GM18517 (cell line): ENCODE data around the gene ATE1.
"Not testable (repeated sequence)": the region's sequence is repeated elsewhere in the genome, so short reads cannot be mapped to it uniquely, and the experiment has no call there.

Source experiments
- ATAC-seq: cut with Tn5 transposase; IDR thresholded peaks from one replicate; pipeline ENCODE4 v1.9.1; 2021; ENCODE audit warnings: mild to moderate bottlenecking, moderate library complexity; ENCODE audit not compliant: unreplicated experiment

Gene ATE1

DNA sequence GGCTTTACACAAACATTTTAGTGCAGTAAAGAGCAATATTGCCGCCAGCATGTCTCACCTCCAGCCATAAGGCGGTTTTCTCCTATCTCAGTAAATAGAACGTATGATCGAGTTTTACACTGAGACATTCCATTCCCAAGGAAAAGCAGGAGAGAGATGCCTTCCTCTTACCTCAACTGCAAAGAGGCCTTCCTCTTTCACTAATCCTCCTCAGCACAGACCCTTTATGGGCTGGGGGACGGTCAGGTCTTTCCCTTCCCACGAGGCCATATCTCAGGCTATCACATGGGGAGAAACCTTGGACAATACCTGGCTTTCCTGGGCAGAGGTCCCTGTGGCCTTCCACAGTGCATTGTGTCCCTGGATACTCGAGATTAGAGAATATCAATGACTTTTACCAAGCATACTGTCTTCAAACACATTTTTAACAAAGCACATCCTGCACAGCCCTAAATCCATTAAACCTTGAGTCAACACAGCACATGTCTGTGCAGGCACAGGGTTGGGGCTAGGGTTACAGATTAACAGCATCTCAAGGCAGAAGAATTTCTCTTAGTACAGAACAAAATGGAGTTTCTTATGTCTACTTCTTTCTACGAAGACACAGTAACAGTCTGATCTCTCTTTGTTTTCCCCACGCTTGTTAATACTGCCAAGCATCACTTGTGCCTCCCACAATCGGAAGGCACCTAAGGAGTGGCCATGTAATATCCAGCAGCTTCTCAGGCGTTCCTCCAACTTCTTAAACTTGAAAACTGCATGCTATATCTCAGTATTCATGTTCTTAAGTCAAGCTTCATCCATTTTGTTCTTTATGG lies 2.6 kb upstream of the ATE1 start:
- ATAC-seq: not testable (repeated sequence)

DNA sequence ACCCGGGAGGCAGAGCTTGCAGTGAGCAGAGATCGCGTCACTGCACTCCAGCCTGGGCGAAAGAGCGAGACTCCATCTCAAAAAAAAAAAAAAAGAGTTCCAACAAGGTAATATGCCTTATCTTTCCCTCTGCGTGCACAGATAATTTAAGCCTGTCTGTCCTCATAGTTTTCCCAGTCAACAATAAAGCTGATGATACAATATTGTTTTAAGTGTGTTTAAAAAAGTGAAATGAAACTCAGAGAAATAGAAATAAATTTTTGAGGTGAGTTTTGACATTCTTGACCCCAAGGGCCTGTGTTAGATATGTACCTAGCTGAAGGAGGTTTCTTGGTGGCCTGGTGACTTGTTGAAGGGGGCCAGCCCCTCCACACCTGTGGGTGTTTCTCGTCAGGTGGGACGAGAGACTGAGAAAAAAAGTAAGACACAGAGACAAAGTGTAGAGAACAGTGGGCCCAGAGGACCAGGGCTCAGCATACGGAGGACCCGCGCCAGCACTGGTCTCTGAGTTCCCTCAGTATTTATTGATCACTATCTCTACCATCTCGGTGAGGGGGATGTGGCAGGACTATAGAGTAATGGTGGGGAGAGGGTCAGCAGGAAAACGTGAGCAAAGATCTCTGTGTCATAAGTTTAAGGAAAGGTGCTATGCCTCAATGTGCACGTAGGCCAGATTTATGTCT lies 1.9 kb upstream of the ATE1 start:
- not testable (repeated sequence) for ATAC-seq

DNA sequence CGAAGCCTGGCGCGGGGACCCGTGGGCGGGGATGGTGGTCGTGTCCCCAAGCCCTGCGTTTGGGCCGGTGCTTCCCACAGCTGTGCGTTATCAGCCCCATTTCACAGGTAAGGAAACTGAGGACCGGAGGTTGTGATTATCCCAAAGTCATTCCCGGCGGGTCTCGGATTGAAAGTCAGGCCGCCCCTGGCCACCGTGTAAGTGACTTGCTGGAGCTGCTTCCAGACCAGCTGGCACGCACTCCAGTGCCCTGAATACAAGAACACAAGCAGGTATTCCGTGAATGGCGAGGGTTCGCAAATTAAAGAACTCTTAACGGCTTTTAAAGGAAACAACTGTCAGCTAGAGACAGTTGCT lies 675 bp upstream of the ATE1 start:
- peak; percentile 9 for ATAC-seq

DNA sequence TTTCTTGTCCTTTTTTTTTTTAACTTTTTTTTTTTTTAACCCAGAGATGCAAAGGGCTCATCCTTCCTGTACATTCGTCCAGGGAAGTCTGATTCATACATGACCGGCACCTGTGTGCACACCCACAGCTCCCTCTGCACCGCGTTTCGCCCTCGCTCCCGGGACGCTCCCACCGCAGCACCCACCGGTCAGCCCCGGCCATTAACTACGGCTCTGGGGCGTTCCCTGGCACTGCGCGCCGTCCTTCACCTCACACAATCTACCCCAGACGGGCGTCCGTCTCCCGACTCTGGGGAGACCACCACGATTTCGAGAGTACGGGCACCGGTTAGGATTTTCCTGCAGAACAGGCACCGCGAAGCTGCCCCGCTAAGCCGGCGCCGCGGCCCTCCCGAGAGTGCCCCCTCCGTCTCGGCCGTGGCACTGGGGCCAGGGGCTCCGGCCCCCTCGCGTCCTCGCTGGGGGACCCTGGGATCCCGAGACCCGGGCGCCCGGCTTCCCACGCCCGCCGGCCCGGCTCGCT lies 452 bp downstream of the ATE1 start:
- peak; percentile 60 for ATAC-seq

DNA sequence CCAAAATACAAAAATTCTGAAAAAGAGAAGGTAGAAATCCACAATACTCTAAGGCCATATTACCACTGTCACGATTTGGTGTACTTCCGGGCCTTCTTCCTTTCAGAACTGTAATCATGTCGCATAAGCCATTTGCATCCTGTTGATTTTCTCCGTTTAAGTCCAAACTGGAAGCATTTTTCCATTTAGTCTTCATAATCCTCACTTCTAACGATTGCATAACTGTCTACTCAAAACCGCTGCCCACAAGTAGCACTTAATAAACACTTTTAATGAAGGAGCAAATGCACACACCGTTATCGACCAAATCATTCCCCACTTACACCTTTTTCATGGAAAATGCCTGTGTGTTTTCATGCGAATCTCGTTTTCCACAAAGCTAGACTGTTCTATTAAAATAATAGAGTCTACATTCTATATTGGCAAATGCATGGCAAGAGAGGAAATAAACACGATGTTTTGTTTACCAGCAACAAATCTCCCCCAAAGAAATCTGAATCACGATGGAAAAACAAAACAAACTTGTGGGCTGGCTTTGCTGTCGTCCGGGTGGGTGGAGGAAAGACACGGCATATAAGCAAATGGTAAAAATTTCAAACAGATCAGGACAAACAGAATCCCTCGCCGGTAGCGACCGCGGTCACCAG lies 1.0 kb downstream of the ATE1 start:
- ATAC-seq: peak; percentile 13

DNA sequence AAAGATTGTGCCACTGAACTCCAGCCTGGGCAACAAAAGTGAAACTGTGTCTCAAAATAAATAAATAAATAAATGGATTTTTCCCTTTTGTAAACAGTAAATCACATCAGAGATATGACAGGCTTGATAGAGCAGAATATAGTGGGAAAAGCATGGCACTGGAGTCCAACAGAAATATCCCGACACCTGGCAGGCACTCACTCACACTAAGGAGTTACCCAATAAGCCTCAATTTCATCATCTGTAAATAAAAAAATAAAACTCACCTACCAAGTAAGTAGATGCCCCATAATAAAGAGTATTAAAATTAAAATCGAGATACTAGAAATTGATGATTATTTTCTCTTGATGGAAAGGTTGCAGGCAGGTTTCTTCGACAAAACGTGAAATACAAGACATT lies 1.7 kb downstream of the ATE1 start:
- no peak for ATAC-seq

DNA sequence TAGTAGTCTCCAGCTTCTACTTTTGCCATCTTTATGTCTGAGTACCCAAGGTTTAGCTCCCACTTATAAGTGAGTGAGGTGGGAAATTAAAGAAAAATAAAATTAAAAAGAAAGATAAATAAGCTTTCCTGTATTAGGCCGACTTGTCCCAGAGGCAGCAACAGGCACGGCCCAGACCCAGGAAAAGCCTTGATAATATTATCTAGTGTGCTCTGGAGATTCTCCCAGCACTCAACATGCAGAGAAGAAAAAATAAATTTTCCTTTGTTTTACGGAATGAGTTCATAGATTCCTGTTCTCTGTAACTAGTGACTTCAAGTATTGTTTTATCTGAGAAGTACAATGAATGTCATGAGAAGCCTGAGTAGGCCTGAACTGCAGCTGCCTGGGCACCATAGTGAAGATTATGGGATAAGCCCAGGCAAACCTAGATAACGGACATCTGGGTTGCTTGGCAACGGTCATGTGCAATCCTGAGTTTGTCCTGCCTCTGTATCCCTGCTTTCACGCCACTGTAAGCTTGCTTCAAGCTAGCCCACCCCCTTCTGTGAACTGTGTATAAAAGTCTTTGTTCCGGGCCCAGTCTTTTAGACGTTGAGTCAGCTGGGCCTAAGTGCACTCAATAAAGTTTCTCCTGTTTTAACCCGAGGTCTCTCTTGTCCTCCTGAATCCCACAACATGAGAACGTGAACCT lies 6.4 kb downstream of the ATE1 start:
- ATAC-seq: no peak

DNA sequence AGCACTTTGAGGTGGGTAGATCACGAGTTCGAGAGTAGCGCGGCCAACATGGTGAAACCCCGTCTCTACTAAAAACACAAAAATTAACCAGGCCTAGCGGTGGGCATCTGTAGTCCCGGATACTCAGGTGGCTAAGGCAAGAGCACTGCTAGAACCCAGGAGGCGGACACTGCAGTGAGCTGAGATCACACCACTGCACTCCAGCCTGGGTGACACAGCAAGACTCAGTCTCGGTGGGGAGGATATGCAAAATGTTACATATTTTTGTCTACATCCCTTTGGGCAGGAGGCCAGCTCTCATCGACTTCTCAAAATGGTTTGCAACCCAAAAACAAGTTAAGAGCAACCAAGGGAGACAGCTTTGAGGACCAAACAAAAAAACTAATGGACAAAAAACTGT lies 8.2 kb downstream of the ATE1 start:
- ATAC-seq: no peak

DNA sequence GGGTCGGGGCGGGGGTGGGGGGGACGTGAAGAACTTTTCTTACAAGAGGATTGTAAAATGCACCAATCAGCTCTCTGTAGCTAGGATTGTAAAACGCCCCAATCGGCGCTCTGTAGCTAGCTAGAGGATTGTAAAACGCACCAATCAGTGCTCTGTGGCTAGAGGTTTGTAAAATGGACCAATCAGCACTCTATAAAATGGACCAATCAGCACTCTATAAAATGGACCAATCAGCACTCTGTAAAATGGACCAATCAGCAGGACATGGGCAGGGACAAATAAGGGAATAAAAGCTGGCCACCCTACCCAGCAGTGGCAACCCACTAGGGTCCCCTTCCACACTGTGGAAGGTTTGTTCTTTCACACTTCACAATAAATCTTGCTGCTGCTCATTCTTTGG lies 9.0 kb downstream of the ATE1 start:
- not testable (repeated sequence) for ATAC-seq

DNA sequence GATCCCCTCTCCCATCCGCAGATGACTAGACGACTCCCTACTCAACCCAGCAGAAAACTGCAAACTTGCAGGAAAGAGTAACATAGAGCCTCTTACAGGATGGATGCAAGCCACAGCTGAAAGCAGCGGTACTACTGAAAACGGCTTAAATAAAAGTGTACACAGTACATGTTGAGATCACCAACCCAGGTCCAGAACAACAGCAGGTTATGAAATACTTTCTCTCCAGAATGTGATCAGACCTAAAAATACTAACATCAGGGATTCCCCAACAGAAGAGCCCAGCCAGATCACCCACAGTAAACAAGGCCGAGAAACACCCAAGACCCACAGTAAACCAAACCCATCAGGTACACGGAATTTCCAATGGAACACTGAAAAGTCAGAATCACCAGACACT lies 13.2 kb downstream of the ATE1 start:
- no peak for ATAC-seq

DNA sequence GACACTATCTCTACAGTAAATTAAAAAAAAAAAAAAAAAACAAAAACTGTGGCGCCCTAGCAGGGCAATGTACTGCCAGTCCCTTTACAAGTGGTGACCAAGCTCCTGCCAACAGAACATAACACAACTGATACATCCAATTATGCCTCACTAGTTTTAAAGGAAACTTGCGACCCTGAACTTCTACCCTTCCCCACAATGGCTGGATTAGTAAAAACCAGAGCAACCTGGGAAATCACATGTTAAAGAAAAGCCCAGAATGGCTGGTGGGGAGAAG lies 16.5 kb downstream of the ATE1 start:
- ATAC-seq: no peak

DNA sequence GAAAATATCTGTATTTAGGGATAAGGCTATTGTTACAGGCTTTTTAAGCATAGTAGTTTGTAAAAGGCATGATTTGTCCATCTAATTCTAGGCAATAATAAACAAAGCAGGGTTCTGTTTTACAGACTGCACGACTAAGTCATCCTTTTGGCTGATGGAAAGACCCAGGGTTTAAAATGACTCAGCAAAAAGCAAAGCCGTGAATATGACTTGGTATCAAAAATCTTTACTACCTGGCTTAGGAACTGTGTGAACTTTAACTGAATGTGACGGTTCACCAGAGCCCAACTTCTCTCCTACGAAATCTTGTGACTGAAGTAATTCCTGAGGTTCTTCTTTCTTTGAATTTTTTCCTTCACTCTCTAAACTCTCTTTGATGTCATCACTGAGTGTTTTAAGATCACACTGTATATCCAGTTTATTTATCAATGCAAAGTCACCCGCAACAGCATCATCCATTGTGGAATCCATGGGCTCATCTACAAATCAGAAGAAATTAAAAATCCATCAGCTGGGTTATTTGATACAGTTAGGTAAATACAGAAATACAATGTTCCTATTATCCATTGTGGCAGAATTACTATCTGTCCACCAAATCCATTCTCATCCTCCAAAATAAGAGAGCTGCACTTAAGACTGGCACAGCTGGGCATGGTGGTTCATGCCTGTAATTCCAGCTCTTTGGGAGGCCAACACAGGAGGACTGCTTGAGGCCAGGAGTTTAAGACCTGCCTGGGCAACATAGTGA lies 17.0 kb downstream of the ATE1 start:
- ATAC-seq: no peak

DNA sequence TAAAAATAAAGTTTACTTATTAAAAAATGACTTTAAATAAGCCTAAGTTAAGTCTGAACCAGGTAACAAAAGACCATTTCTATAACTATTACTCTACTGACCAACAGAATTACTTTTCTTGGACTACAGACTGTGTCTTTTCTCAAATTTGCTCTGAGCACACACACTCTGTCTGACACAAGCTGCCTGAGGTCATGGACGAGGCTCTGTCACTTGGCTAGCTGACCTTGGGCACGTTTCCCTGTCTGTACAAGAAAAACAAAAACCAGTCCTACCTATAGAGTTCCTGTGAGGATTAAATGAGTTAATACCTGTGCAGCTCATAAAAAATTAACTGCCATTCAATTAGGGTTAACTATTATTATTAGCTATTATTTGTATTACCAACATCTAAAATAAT lies 22.9 kb downstream of the ATE1 start:
- ATAC-seq: no peak

DNA sequence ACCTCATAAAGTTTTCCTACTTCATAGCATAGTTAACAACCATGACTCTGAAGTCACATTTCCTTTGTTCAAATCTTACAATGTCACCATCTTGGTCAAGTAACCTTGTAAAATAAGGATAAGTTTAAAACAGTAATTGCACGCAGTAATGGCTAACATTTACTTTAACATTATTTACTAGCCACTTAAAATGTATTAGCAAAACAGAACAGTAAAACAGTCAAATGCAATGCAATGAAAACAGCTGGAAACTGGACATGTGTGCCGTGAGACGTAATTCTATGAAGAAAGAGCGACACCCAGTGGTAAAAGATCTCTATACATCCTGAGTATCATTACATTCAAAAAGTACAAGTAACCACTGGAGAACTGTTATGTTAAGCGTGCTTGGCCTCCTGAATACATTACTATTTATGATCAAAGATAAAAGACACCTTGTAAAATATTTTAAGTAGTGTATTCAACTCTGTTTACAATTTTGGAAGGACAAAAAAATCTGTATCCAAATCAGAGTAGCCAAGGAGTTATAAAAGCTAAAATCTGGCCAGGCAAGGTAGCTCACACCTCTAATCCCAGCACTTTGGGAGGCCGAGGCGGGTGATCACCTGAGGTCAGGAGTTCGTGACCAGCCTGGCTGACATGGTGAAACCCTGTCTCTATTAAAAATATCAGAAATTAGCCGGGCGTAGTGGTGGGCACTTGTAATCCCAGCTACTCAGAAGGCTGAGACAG lies 27.2 kb downstream of the ATE1 start:
- ATAC-seq: peak; percentile 86

DNA sequence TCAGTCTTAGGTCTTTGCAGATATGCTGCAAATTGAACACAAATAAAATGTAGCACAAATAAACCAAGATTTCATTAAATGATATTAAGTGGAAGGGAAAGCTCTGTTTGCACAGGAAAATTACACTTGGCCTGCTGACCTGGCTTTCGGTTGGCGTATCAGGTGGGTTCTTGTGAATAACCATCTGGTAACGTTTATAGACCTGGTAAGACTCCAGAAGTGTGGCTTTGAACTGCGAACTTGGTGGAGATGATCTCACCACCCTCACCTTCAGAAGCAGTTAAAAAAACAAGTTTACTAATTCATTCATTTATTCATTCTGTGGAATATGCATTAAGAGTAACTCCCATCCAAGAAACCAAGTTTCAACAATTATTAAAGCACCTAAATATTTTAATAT lies 28.1 kb downstream of the ATE1 start:
- no peak for ATAC-seq

DNA sequence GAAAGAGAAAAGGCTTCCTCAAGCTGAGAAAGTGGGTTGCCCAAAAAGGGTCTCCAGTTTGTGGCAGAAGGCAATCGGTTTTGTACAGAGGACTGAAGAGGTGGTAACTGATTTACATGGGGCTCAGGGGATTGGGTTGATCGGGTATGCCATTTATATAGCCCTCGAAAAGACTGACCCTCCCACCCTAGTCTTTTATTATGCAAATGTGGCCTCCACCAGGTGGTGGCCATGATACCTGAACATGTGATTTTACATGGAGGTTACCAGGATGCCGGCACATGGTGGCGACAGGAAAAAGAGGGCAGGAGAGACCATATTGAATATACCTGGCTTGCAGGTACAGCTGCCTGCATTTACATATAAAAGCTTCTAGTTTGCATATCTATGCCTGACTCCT lies 36.7 kb downstream of the ATE1 start:
- no peak for ATAC-seq

DNA sequence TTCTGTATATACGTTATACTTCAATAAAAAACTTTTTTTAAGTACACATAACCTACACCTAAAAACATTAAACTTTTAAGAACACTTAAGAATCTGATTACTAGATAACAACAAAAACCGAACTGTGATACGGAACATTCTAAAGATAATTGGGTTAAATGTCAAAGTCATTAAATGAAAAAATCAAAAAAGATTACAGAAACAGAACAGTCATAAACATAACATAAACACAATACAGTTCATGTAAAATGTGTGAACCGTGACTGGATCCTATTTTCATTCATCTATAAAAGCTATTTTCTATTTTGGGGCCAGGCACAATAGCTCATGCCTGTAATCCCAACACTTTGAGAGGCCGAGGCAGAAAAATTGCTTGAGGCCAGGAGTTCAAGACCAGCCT lies 38.6 kb downstream of the ATE1 start:
- no peak for ATAC-seq

DNA sequence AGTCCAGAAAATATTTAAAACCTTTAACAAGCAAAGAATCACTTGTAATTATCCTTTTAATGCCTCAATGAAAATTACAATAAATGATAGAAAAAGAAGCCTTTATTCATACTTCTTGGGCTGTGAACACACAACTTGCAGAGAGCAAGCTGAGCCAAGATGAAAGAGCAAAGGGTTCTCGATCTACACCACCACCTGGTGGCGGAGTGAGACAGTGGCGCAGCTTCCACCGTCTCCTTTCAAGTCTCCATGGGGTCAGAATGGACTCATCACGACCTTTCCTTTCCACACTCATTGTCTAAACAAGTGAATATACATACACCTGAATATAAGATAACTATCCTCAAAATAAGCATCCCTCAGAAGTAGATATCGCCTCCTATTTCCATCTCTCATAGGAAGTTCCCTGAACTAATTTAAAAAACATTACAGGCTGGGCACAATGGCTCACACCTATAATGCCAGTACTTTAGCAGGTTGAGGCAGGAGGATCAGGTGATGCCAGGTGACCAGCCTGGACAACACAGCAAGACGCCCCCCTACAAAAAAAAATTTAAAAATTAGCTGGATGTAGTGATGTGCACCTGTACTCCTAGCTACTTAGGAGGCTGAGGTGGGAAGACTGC lies 40.7 kb downstream of the ATE1 start:
- ATAC-seq: peak; percentile 55

DNA sequence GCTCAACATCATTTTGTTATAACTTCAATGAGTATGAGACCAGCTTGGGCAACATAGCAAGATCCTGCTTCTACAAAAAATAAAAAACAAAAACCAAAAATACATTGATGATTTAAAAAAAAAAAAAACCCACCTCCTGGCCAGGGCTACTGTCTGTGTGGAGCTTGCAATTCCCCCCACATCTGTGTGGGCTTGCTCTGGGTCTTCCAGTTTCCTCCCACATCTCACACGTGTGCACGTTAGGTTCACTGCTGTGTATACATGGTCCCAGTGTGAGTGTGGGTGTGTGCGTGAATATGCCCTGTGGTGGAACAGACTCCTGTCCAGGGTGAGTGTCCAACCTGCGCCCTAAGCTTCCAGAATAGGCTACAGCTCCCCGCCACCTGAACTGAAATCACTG lies 41.6 kb downstream of the ATE1 start:
- no peak for ATAC-seq

DNA sequence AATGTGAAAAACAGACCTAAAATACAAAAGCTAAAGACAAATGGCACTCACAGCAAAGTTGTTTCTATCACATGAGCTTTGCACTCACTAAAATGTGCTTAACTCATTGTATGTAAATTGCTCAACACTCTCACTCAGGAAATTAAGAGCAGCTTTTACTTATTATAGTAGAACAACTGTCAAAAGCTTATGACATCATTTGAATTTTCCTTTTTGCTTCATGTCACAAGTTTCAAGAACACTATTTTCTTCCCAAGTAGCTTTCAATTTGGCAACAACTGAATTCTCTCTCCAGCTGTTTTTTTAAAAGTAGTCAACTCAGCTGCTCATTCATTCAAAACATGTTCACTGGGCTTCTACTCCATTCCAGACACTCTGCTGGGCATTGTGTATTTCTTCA lies 46.9 kb downstream of the ATE1 start:
- ATAC-seq: no peak
